HG02938 (cell line): ENCODE results near the gene GABRP.

Source experiments
- ATAC-seq: cut with Tn5 transposase; IDR thresholded peaks from one replicate; pipeline ENCODE4 v1.9.1; 2021; ENCODE audit warnings: mild to moderate bottlenecking, moderate library complexity; ENCODE audit not compliant: unreplicated experiment

The GABRP gene

DNA sequence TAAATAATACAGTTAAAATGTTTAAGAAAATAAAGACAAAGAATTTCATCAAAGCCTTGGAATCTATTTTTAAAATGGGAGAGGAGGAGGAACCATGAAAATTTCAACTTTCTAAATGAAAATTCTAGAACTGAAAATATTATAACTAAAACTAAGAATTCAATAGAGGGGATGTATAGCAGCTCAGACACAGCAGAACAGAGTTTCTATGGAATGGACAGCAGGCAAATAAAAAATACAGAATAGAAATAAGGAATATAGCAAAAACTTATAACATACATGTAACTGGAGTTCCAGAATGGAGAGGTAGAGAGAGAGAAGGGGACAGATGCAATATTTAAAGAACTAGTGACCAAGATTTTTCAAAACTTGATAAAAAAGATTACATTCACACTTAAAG is 76.9 kb downstream of the GABRP start:
- ATAC-seq = no peak

GRCh38 chr5:170860818-170861666 is 77.5 kb downstream of the GABRP start:
- no peak for ATAC-seq

DNA sequence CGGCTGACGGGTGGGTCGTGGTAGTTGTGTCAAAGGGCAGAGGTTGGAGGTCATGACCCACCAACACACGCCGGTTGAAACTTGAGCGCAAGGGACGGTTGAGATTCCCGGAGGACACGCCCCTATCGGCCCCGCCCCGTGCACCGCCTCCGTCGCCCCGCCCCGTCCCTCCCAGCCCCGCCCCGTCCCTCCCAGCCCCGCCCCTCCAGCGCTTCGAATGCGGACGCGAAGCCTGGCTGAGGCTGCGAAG is 78.1 kb downstream of the GABRP start:
- ATAC-seq = no peak

GRCh38 chr5:170861917-170862766 is 78.6 kb downstream of the GABRP start, which contains the start of gene RANBP17:
TSS of gene RANBP17 (plus strand) at chr5:170862018.
- ATAC-seq = no peak

DNA sequence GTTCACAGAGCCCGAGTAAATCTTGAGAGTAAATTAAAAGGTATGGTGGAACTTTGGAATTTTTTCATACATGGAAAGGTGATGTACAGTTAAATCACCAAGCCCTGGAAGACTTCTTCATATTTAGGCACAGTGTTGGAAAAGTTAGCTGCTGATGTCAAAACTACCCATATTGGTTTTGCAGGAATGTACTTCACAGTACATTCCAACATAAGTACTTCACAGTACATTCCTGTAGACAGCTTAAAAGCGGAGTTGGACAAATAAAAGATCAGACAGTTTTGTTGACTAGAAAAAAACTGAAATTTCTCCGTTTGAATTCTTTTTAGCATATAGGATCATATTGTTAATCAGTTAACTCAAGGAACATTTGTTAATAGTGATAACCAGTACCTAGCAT is 80.1 kb downstream of the GABRP start:
- no peak for ATAC-seq
